GM18907 (cell line): Measurements from ENCODE around the gene METTL25B.
A peak's percentile ranks its signal among the peaks of the same experiment; 100 is the strongest.

Source experiments
- ATAC-seq: cut with Tn5 transposase; IDR thresholded peaks from one replicate; pipeline ENCODE4 v1.9.1; 2021; ENCODE audit warnings: mild to moderate bottlenecking, moderate library complexity; ENCODE audit not compliant: unreplicated experiment

The METTL25B gene

DNA sequence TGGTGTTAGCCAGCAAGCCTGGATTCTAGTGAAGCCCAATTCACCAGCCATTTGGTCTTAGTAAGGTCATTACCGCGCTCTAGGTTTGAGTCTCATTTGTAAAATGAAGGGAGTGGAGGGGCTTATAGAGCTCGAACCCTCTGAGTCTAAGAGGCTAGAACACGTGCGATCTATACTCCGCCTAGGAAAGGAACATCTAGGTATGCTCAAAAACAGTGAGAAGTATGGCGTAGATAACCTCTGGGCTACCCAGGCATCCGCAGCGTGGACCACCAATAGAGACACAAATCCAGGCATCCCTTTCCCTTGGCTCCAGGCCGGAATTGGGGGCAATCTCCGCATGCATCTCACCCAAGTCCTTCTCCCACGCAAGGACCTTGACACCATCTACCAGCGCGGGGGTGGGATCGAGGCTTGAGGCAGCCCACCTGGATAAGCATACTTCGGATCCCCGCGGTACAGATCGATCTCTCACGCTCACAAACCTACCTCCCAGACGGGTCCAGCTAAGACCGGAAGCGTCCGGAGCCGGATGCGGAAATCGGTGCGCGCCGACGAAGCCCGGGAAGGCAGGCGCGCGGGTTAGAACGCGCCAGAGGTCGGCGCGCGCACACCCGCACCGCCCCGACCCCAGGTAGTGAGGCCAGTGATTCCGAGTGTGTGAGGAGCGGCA is at the start of gene METTL25B:
Gene METTL25B, plus strand, starts transcription at position 544 of the 673 bp plus-strand sequence. CDS start 636 bp downstream, outside the sequence.
- ATAC-seq = peak; percentile 54

DNA sequence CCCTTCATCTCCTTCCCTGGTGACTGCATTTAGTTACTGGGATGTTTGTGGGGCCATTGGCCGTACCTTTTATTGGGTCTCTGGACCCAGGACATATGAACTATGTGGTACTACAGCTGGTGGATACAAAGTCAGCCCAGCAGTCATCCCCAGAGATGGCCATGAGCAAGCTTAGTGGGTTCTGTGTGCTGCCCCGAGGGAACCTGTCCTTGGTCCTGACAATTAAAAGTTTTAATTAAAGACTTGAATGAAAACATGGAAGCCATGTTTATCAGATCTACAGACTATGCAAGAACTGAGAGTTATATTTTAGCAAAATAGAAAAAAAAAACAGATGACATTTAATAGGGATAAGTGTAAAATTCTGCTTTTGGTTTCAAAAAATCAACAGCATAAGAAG is 48.2 kb upstream of the METTL25B start:
- no peak for ATAC-seq

GRCh38 chr1:156681196-156681960 is 46.9 kb upstream of the METTL25B start:
- no peak for ATAC-seq

DNA sequence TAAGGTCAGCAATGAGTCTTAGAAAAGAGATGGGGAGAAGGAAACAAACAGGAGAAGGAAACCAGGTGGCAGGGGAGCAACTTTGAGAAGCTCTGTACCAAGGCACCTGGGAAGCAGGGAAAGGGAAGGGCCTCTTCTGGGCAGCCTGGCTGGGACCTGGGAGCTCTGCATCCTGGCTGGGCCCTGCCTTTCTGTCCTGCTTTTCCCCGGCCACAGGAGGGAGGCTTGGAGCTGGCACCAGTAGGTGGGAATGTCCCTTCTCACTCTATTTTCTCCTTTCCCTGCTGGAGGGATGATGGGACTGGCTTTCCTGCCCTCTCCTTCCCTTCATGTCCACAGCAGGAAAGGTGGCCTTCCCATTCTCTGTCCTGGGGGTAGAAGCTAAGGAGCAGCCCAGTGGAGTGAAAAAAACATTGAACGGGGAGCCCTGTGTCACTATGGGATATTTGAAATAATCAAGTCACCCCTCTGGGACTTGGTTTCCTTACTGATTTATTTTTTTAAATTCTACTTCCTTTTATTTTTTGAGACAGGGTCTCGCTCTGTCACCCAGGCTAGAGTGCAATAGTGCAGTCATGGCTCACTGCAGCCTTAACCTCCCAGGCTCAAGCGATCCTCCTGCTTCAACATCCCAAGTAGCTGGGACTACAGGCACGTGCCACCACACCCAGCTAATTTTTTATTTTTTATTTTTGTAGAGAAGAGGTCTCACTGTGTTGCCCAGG is 45.9 kb upstream of the METTL25B start:
- no peak for ATAC-seq

- no peak for ATAC-seq
Observed at GRCh38 chr1:156684227-156684782, 44.0 kb upstream of the METTL25B start.

DNA sequence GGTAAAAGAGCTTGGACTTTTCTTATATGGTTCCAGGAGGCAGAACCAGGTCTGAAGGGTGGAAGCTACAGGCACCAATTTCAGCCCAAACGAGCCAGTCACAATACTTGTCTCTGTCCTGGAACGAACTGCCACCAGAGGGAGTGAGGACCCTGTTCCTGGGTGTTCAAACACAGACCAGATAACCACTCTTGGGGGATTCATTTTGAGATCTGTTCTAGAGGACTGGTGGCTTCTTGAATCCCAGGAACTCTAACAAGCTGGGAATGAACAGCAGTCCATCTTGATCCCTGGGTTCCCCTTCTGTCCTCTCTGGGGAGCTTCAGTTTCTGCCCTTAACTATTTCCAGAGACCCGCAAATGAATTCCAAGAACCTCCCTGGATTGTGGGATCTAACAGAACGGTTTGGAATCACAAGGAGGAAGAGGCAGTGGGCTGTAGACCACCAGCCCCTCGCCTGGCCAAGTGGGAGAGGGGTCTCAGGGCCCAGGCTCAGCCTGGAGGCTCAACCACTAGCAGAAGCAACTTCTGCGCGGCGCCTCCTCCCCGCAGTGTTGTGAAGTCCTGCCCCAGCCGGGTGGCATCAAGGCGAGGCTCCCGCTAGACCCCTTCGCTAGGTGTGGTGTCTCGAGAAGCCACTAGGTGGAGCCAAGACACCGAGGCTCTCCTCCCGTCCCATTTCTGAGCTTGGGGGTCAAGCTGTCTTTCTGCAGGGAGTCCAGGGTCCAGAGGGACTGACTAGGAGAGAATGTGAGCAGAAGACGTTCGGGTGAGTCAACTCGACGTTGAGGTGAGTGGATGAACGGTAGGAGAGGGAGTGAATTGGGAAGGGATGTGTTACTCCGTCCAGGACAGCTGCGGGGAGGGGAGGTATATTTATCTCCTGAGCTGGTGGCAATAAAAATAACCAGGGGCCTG is 39.0 kb upstream of the METTL25B start:
- ATAC-seq = peak; percentile 74

- no peak for ATAC-seq
Observed at GRCh38 chr1:156689953-156690674, 38.2 kb upstream of the METTL25B start.

DNA sequence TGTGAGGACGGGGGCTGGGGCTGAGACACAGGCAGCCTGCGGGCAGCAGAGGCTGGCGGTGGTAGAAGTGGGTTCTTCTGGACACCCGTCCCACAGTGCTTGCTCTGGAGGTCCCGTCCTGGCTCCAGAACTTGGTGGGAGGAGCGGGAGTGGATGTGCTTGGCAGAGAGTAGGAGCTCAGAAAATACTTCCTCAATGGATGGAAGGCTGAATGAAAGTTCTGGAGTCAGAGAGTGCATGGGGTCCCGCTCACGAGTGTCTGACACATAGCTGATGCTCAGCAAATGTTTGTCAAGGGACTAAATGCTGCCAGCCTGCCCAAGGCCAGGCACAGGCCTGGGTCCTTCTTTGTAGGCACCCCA is 37.6 kb upstream of the METTL25B start:
- ATAC-seq = no peak

DNA sequence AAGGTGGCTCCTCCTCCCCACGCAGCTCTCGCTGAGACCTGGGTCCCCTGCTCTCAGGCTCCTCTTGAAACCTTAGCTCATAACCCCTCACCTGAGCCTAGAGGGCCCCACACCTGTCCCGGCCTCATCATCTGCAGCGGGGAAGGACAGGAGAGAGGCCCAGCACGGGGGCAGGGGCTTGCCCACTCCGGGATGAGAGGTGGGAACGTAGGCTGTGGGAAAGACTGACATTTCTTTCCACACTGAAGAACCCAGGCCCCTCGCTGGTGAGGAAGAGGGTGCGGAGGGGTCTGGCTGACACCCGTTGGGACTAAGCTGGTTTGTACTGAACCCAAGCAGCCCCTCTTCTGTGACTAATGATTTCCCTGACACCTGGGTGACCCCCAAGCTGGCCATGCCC is 37.1 kb upstream of the METTL25B start:
- no peak for ATAC-seq

- ATAC-seq = no peak
Observed at GRCh38 chr1:156691665-156692440, 36.4 kb upstream of the METTL25B start.

DNA sequence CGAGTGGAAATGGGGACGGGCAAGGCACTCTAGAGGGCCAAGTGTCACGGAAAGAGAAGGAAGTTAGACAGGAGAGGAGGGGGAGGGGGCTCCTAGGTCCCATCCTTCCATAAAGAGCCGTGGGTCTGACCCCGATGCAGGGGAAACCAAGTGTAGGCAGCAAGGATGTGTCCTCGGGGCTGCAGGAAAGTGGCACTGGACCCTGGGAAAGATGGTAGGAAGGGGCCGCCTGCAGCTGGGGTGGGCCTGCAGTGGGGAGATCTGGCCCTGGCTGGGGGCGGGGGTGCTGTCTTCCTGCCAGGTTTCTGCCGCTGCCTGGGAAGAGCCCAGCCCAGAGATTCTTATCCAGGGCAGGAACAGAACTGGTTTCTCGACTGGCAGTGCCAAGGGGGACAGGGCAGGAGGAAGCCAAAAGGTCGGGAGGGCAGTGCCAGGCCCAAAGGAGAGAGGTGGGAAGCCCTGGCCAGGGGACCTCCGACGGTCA is 35.8 kb upstream of the METTL25B start:
- no peak for ATAC-seq

- ATAC-seq = no peak
Observed at GRCh38 chr1:156692925-156693847, 35.1 kb upstream of the METTL25B start.

DNA sequence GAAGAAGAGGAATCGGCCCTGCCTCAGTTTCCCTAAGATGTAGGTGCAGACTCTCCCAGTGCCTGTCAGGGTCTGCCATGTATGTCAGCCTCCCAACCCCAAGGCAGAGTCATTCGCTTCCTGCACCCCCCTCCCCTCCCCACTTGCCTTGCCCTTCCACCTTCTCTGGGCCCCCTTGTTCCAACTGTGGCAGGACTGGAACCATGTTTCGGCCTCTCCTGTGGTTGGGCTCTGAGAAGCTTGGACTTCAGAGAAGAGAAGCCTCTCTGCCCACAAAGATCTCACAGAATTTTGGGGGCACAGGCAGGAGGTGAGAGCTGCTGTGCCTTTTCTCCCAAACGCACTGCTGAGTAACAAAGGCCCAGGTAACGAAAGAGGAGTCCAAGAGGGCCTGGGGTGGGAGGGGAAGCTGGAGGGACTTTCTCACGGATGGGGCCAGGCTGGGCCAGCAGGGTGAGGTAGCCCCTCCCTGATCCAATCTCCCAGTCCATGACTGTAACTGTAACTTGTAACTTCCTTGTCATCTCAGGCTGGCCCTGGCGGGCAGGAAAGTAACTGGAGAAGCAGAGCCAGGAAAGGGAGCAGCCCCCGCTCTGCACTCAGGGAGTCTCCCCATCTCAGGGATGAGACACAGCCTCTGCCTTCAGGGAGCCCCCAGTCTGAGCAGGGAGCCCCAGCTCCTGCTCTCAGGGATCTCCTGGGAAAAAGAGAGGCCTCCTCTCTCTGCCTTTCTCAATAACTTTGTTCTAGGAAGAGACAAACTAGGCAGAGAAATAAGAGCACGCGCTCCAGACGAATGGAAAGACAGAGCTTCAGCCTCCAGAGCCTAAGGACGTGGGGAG is 34.2 kb upstream of the METTL25B start:
- ATAC-seq = no peak

DNA sequence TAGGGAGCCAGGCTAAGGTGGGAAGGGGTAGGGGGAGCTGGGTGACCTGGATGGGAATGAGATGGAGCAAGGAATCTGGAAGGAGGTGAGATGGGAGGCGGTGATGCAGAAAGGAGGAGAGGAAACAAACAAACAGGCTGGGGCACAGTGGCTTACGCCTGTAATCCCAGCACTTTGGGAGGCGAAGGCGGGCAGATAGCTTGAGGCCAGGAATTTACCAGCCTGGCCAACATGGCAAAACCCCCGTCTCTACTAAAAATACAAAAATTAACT is 33.6 kb upstream of the METTL25B start:
- ATAC-seq = no peak

GRCh38 chr1:156696755-156697154 is 31.5 kb upstream of the METTL25B start:
- ATAC-seq = no peak

GRCh38 chr1:156697481-156697880 is 30.8 kb upstream of the METTL25B start:
- no peak for ATAC-seq

GRCh38 chr1:156698995-156699394 is 29.3 kb upstream of the METTL25B start:
- no peak for ATAC-seq
